Measurements from ENCODE around the gene RAB11FIP3.

RAB11FIP3 gene

GRCh38 chr16:396605-397004 lies 28.8 kb upstream of the RAB11FIP3 start:
- whole genome bisulfite sequencing, 2 experiments (ENCODE audit: insufficient coverage in 2 of 2) = 13% methylated on average over 19 of the region's 22 CpGs
- H3K4me1 ChIP-seq (ENCODE audit: control insufficient read depth, insufficient read depth, low read length, poor library complexity, severe bottlenecking) = no peaks in the 10 kb centered on the region
- H3K9me3 ChIP-seq (ENCODE audit: control insufficient read depth, low read length) = peaks cover 7% of the 10 kb centered on the region
- H3K27ac ChIP-seq (ENCODE audit: low read depth, low read length, severe bottlenecking) = peak overlapping the region; percentile 77
- H3K36me3 ChIP-seq (ENCODE audit: control insufficient read depth, insufficient read depth, low read length) = peaks cover 26% of the 10 kb centered on the region
- H3K4me3 ChIP-seq (ENCODE audit: extremely low read depth, insufficient read depth, low read length, poor library complexity, severe bottlenecking) = peak overlapping the region; percentile 38

DNA sequence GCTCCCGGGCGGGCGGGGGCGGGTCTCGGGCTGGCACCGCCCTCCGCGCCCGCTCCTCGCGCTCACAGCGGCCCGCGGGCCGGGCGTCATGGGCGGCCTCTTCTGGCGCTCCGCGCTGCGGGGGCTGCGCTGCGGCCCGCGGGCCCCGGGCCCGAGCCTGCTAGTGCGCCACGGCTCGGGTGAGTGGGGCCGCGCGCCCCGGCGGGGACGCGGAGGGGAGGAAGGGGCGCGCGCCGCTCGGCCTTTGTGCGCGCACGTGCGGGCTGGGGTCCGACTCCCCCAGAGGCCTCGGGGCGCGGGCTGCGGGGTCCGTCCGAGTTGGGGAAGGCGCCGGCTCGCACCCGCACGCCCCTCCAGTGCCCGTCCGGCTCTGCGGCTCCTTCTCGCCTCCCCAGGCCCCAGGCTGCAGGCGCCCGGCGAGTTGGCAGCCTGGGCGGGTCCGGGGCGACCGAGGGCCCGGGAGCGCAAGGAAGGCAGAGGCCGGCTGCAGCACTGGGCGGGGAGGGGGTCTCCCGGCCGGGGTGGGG lies 28.3 kb upstream of the RAB11FIP3 start, which contains the start of gene NME4:
Gene NME4 (plus strand): TSS at position 65 of the 527 bp plus-strand sequence. CDS start 24 bp downstream, at position 89.
- 1 to 2% methylated on average over 29 to 50 of the region's 75 CpGs for WGBS, 2 experiments (ENCODE audit: insufficient coverage in 2 of 2)
- Histone ChIP-seq H3K27ac (ENCODE audit: low read depth, low read length, severe bottlenecking) (peak within 1 kb of the TSS; percentile 79), H3K9me3 (ENCODE audit: control insufficient read depth, low read length) (peaks cover 2% of the 10 kb centered on the region), H3K4me3 (ENCODE audit: extremely low read depth, insufficient read depth, low read length, poor library complexity, severe bottlenecking) (peak within 1 kb of the TSS; percentile 55), H3K36me3 (ENCODE audit: control insufficient read depth, insufficient read depth, low read length) (peaks cover 26% of the 10 kb centered on the region), H3K4me1 (ENCODE audit: control insufficient read depth, insufficient read depth, low read length, poor library complexity, severe bottlenecking) (no peaks in the 10 kb centered on the region)

DNA sequence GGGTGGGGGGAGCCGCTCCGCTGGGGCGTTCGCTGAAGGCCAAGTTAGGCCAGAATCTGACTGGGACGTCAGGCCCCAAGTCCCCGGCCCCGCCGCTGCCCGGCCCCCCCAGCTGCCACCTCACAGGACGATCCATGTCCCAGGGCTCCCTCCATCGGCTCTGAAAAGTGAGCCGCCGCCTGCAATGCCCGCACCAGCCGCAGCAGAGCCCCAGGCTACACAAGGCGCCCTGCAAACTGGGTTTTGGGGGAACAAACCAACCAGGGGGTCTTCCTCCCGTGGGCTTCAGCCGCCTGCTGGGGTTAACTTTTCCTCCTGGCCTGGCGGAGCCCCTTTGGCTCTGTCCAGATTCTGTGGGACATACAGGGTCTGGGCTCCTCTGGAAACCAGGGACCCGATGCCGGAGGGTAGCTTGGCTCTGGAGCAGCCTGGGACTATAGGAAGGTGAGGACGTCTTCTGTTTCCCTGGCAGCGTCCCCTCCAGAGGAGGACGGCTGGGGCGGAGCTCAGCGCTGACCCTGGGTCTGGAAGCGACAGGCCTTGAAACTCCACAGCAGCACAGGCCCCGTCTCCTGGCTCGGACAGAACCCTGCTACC lies 27.6 kb upstream of the RAB11FIP3 start:
- Histone ChIP-seq H3K27ac (ENCODE audit: low read depth, low read length, severe bottlenecking) (peak overlapping the region; percentile 79), H3K36me3 (ENCODE audit: control insufficient read depth, insufficient read depth, low read length) (peaks cover 26% of the 10 kb centered on the region), H3K4me1 (ENCODE audit: control insufficient read depth, insufficient read depth, low read length, poor library complexity, severe bottlenecking) (no peaks in the 10 kb centered on the region), H3K9me3 (ENCODE audit: control insufficient read depth, low read length) (no peaks in the 10 kb centered on the region), H3K4me3 (ENCODE audit: extremely low read depth, insufficient read depth, low read length, poor library complexity, severe bottlenecking) (peak overlapping the region; percentile 29)
- WGBS, 2 experiments (ENCODE audit: insufficient coverage in 2 of 2) = 38 to 41% methylated on average over 22 to 26 of the region's 29 CpGs

- peak overlapping the region; percentile 79 for H3K27ac ChIP-seq (ENCODE audit: low read depth, low read length, severe bottlenecking)
- WGBS, 2 experiments (ENCODE audit: insufficient coverage in 2 of 2) = 94% methylated on average over 21 to 22 of the region's 24 CpGs
- no peak overlapping the region for H3K4me3 ChIP-seq (ENCODE audit: extremely low read depth, insufficient read depth, low read length, poor library complexity, severe bottlenecking)
Measured at GRCh38 chr16:398561-399339, 26.7 kb upstream of the RAB11FIP3 start.

GRCh38 chr16:399340-400019 lies 26.0 kb upstream of the RAB11FIP3 start:
- Histone ChIP-seq H3K4me3 (ENCODE audit: extremely low read depth, insufficient read depth, low read length, poor library complexity, severe bottlenecking) (no peak overlapping the region), H3K36me3 (ENCODE audit: control insufficient read depth, insufficient read depth, low read length) (peaks cover 26% of the 10 kb centered on the region), H3K4me1 (ENCODE audit: control insufficient read depth, insufficient read depth, low read length, poor library complexity, severe bottlenecking) (no peaks in the 10 kb centered on the region), H3K9me3 (ENCODE audit: control insufficient read depth, low read length) (no peaks in the 10 kb centered on the region), H3K27ac (ENCODE audit: low read depth, low read length, severe bottlenecking) (no peak overlapping the region)
- 90 to 96% methylated on average over 19 to 20 of the region's 22 CpGs for WGBS, 2 experiments (ENCODE audit: insufficient coverage in 2 of 2)

More at GRCh38 chr16:398561-399339, 26.7 kb upstream of the RAB11FIP3 start:
- Histone ChIP-seq H3K4me1 (ENCODE audit: control insufficient read depth, insufficient read depth, low read length, poor library complexity, severe bottlenecking) (no peaks in the 10 kb centered on the region), H3K36me3 (ENCODE audit: control insufficient read depth, insufficient read depth, low read length) (peaks cover 26% of the 10 kb centered on the region), H3K9me3 (ENCODE audit: control insufficient read depth, low read length) (no peaks in the 10 kb centered on the region)

DNA sequence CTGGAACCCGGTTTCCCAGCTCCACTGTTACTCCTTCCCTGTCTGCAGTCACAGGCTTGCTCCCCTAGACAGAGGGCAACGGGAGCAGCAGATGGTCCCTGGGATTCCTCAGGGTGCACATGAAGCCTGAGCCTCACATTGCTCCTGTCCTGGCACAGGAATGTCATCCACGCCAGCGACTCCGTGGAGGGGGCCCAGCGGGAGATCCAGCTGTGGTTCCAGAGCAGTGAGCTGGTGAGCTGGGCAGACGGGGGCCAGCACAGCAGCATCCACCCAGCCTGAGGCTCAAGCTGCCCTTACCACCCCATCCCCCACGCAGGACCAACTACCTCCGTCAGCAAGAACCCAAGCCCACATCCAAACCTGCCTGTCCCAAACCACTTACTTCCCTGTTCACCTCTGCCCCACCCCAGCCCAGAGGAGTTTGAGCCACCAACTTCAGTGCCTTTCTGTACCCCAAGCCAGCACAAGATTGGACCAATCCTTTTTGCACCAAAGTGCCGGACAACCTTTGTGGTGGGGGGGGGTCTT lies 25.3 kb upstream of the RAB11FIP3 start:
- Histone ChIP-seq H3K4me3 (ENCODE audit: extremely low read depth, insufficient read depth, low read length, poor library complexity, severe bottlenecking) (peak overlapping the region; percentile 66), H3K4me1 (ENCODE audit: control insufficient read depth, insufficient read depth, low read length, poor library complexity, severe bottlenecking) (no peaks in the 10 kb centered on the region), H3K9me3 (ENCODE audit: control insufficient read depth, low read length) (no peaks in the 10 kb centered on the region), H3K27ac (ENCODE audit: low read depth, low read length, severe bottlenecking) (no peak overlapping the region), H3K36me3 (ENCODE audit: control insufficient read depth, insufficient read depth, low read length) (peaks cover 26% of the 10 kb centered on the region)
- 80 to 90% methylated on average over 6 to 9 of the region's 10 CpGs for WGBS, 2 experiments (ENCODE audit: insufficient coverage in 2 of 2)

GRCh38 chr16:401468-402348 lies 23.7 kb upstream of the RAB11FIP3 start, which contains the start of gene DECR2:
TSS of gene DECR2 (plus strand) at chr16:401885. CDS start at chr16:401964, 79 bp downstream.
- Histone ChIP-seq H3K4me3 (ENCODE audit: extremely low read depth, insufficient read depth, low read length, poor library complexity, severe bottlenecking) (peak within 1 kb of the TSS; percentile 66), H3K27ac (ENCODE audit: low read depth, low read length, severe bottlenecking) (peak within 1 kb of the TSS; percentile 74), H3K9me3 (ENCODE audit: control insufficient read depth, low read length) (no peaks in the 10 kb centered on the region), H3K36me3 (ENCODE audit: control insufficient read depth, insufficient read depth, low read length) (peaks cover 26% of the 10 kb centered on the region), H3K4me1 (ENCODE audit: control insufficient read depth, insufficient read depth, low read length, poor library complexity, severe bottlenecking) (no peaks in the 10 kb centered on the region)
- 1% methylated on average over 73 to 81 of the region's 91 CpGs for WGBS, 2 experiments (ENCODE audit: insufficient coverage in 2 of 2)

- H3K4me3 ChIP-seq (ENCODE audit: extremely low read depth, insufficient read depth, low read length, poor library complexity, severe bottlenecking) = no peak overlapping the region
- 92 to 98% methylated on average over 8 to 9 of the region's 12 CpGs for WGBS, 2 experiments (ENCODE audit: insufficient coverage in 2 of 2)
- no peaks in the 10 kb centered on the region for H3K4me1 ChIP-seq (ENCODE audit: control insufficient read depth, insufficient read depth, low read length, poor library complexity, severe bottlenecking)
- no peak overlapping the region for H3K27ac ChIP-seq (ENCODE audit: low read depth, low read length, severe bottlenecking)
- H3K9me3 ChIP-seq (ENCODE audit: control insufficient read depth, low read length) = no peaks in the 10 kb centered on the region
- peaks cover 9% of the 10 kb centered on the region for H3K36me3 ChIP-seq (ENCODE audit: control insufficient read depth, insufficient read depth, low read length)
Measured at GRCh38 chr16:404971-405486, 20.4 kb upstream of the RAB11FIP3 start.

DNA sequence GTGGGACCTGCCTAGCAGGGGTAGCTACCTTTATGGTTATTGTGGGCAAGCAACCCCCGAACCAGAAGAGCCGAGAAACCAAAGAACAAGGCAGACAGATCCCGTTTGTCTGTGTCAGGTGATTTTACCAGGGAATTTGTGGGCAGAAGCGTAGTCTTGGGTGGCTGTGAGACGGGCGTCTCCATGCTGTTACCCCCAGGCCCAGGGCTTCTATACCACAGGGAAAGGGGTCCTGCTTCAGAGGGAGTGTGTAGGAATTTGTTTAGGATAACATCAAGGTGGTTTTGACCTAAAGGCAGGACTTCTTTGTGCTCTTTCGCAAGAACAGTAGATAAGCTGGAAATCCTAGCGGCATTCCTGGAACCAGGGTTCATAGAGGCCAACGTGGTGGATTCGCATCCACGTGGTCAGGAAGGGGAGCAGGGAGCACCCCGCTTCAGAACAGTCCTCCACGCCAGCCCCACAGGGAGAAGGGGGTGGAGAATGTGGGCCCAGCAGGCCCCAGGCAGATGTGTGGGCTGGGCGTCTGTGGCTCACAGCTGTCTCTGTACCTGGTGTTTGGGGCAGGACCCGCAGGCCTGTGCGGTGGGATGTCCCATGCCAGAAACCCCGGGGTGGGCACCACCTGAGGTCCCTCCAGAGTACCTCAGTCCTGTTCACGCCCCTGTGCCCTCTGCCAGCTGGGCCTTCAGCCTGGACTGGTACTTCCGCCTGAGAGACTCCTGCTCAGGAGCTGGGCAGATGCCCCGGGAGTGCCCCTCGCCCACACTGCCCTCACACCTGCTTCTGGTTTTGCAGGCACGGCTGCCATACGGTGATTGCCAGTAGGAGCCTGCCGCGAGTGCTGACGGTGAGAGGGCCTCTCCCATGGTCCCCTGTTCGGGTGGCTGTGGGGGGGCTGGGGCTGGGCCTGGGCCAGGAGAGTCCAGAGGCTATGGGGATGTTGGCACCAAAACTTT lies 19.6 kb upstream of the RAB11FIP3 start:
- Histone ChIP-seq H3K4me3 (ENCODE audit: extremely low read depth, insufficient read depth, low read length, poor library complexity, severe bottlenecking) (no peak overlapping the region), H3K9me3 (ENCODE audit: control insufficient read depth, low read length) (no peaks in the 10 kb centered on the region), H3K4me1 (ENCODE audit: control insufficient read depth, insufficient read depth, low read length, poor library complexity, severe bottlenecking) (no peaks in the 10 kb centered on the region), H3K27ac (ENCODE audit: low read depth, low read length, severe bottlenecking) (no peak overlapping the region), H3K36me3 (ENCODE audit: control insufficient read depth, insufficient read depth, low read length) (peaks cover 1% of the 10 kb centered on the region)
- 92 to 97% methylated on average over 24 to 25 of the region's 27 CpGs for WGBS, 2 experiments (ENCODE audit: insufficient coverage in 2 of 2)
